Heart left ventricle (tissue), 13 donors: ENCODE data around the gene CHRNA1.

Source experiments
- POLR2A ChIP-seq, 2 donors: fragments of 450-650 bp; IDR thresholded peaks; one replicate each; pipeline ENCODE4 v1.6.1; 2017; ENCODE audit warnings: antibody characterized with exemption in 2 of 2, mild to moderate bottlenecking in 2 of 2, moderate library complexity in 2 of 2
- TF ChIP-seq, protein P1 (sequence below), 12 donors: fragments of 200-600 bp; sonication (generic) in 4 of 12; IDR thresholded peaks; one replicate each; pipeline versions ENCODE4 v1.5.0 to v1.8.0; 2018 to 2022; ENCODE audit warnings: antibody characterized with exemption in 12 of 12, mild to moderate bottlenecking in 5 of 12
- donor health status: ischemic (EF 13 %, LVEDD 7.1; RV severe dilation, severe dysfunction).
- donor health status: DM: no; HTN: yes; CAD: no.
- donor health status: DM: no; HTN: no; CAD: no.
- donor health status: ischemic (EF 25% LVEDD 6.9; RV normal size, moderate dysfunction).
- donor health status: ischemic (EF 25% LVEDD 5.7; RV mildly dilated, moderate dysfunction).
- donor health status: ischemic (EF 35%, LVEDD 5.7; RV mildly dilated, moderate dysfunction).
- donor health status: nonischemic (EF 11% LVEDD 7.7; RV severe dilation, severe dysfunction).
- donor health status: DM: yes; HTN: yes; CAD: no.
- donor health status: PGD.
- donor health status: ischemic (EF 29% LVEDD 5.4; RV normal size, mild dysfunction).
- donor health status: nonischemic (EF 23%, LVEDD 6.1; RV moderate dilation, normal function).

DNA sequence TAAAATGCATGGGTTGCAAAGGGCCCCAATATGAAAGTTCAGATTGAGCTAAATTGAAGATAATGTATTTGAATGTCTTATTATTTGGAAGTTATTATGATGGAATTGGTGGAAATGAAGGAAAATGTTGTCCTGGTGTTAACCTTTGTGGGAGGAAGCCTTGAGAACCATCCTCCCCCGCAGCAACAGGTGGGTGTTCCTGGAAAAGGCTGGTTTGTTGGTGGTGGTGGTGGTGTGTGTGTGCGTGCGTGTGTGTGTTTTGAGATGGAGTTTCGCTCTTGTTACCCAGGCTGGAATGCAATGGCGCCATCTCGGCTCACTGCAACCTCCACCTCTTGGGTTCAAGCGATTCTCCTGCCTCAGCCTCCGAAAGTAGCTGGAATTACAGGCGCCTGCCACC is 36.2 kb downstream of the CHRNA1 start:
- TF ChIP-seq, protein P1, sequence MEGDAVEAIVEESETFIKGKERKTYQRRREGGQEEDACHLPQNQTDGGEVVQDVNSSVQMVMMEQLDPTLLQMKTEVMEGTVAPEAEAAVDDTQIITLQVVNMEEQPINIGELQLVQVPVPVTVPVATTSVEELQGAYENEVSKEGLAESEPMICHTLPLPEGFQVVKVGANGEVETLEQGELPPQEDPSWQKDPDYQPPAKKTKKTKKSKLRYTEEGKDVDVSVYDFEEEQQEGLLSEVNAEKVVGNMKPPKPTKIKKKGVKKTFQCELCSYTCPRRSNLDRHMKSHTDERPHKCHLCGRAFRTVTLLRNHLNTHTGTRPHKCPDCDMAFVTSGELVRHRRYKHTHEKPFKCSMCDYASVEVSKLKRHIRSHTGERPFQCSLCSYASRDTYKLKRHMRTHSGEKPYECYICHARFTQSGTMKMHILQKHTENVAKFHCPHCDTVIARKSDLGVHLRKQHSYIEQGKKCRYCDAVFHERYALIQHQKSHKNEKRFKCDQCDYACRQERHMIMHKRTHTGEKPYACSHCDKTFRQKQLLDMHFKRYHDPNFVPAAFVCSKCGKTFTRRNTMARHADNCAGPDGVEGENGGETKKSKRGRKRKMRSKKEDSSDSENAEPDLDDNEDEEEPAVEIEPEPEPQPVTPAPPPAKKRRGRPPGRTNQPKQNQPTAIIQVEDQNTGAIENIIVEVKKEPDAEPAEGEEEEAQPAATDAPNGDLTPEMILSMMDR (IDR thresholded peaks at IDR 0.05): no peak
- TF ChIP-seq POLR2A (IDR thresholded peaks at IDR 0.05): no peak
